Lower lobe of right lung (tissue), 2 donors: ENCODE data around the gene SETD1A. TPM values are rescaled to one million over a fixed set of nuclear protein-coding genes. Genes with fewer than 3 reads are reported as not detected.

Experiments used
- ATAC-seq, 2 donors: fragments of 200-7000 bp; cut with Tn5 transposase; one replicate each; pipeline ENCODE4 v1.9.1; 2020 to 2022; ENCODE audit warnings: mild to moderate bottlenecking in 2 of 2, moderate library complexity in 2 of 2
- DNase-seq: peaks from one replicate; pipeline ENCODE4 v3.0.0-alpha.2; 2020
- H3K27ac ChIP-seq: fragments of 200-600 bp; one replicate; pipeline ENCODE4 v1.8.0; 2022
- H3K27me3 ChIP-seq: fragments of 200-600 bp; one replicate; pipeline ENCODE4 v1.8.0; 2022; ENCODE audit warnings: low read depth
- H3K36me3 ChIP-seq: fragments of 200-600 bp; one replicate; pipeline ENCODE4 v1.8.0; 2022; ENCODE audit warnings: mild to moderate bottlenecking
- H3K4me1 ChIP-seq: fragments of 200-600 bp; one replicate; pipeline ENCODE4 v1.8.0; 2022
- H3K4me3 ChIP-seq: fragments of 200-600 bp; one replicate; pipeline ENCODE4 v1.8.0; 2022; ENCODE audit warnings: mild to moderate bottlenecking
- H3K9me3 ChIP-seq: fragments of 200-600 bp; one replicate; pipeline ENCODE4 v1.8.0; 2022
- intact Hi-C: fragments of 100-400 bp; cut with DNase I; formaldehyde crosslinking; loops from one replicate; pipeline ENCODE4 v1.11.0; 2022
- total RNA-seq: library from RNA; stranded (reverse); fragmentation: NEBNext Ultra II Directional; extraction: Animal tissue kit (Norgen Biotek cat#: 25700); gene quantifications from one replicate; pipeline ENCODE4 v1.2.1, GENCODE V29; 2021
- TF ChIP-seq, protein P1 (sequence below): fragments of 200-600 bp; IDR thresholded peaks from one replicate; pipeline ENCODE4 v1.8.0; 2022; ENCODE audit warnings: antibody characterized with exemption, mild to moderate bottlenecking
- donor health status: DM: no; HTN: yes; CAD: no; lungs with severe emphysema.

Gene SETD1A
- total RNA-seq, 1 donor from 2014 or later: 15.0 TPM

DNA sequence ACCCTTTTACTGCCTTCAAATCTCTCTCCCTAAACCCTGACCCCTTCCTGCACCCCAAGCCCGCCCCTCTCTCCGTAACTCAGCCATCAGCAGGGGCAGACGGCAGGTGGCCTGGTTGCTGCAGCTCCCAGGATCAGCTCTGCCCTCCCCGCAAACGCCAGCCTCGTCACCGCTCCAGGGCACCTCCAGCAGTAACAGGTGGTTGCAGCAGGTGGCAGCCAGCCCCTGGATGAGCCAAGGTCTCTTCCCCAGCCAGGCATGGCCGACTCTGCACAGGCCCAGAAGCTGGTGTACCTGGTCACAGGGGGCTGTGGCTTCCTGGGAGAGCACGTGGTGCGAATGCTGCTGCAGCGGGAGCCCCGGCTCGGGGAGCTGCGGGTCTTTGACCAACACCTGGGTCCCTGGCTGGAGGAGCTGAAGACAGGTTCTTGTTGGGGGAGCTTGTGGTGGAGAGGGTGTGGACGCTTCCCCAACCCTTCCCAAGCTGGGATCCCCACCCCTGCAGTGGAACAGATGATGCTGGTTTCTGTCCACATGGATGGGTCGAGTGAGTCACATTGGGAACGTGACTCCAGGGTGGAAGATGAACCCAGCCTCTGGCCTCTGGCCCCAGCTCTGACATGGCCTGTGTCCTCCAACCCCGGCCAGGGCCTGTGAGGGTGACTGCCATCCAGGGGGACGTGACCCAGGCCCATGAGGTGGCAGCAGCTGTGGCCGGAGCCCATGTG is 28.0 kb downstream of the SETD1A start:
- Histone ChIP-seq H3K4me1 (peaks cover 13% of the 10 kb centered on the region), H3K9me3 (no peaks in the 10 kb centered on the region), H3K4me3 (peak overlapping the region; percentile 58), H3K27me3 (no peaks in the 10 kb centered on the region), H3K27ac (peak overlapping the region; percentile 71), H3K36me3 (peaks cover 37% of the 10 kb centered on the region)
- intact Hi-C loops: no loop called here
- TF ChIP-seq, protein P1, sequence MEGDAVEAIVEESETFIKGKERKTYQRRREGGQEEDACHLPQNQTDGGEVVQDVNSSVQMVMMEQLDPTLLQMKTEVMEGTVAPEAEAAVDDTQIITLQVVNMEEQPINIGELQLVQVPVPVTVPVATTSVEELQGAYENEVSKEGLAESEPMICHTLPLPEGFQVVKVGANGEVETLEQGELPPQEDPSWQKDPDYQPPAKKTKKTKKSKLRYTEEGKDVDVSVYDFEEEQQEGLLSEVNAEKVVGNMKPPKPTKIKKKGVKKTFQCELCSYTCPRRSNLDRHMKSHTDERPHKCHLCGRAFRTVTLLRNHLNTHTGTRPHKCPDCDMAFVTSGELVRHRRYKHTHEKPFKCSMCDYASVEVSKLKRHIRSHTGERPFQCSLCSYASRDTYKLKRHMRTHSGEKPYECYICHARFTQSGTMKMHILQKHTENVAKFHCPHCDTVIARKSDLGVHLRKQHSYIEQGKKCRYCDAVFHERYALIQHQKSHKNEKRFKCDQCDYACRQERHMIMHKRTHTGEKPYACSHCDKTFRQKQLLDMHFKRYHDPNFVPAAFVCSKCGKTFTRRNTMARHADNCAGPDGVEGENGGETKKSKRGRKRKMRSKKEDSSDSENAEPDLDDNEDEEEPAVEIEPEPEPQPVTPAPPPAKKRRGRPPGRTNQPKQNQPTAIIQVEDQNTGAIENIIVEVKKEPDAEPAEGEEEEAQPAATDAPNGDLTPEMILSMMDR: no peak
- DNase-seq (peak; percentile 75), ATAC-seq (peak; percentile 76 to 88)

DNA sequence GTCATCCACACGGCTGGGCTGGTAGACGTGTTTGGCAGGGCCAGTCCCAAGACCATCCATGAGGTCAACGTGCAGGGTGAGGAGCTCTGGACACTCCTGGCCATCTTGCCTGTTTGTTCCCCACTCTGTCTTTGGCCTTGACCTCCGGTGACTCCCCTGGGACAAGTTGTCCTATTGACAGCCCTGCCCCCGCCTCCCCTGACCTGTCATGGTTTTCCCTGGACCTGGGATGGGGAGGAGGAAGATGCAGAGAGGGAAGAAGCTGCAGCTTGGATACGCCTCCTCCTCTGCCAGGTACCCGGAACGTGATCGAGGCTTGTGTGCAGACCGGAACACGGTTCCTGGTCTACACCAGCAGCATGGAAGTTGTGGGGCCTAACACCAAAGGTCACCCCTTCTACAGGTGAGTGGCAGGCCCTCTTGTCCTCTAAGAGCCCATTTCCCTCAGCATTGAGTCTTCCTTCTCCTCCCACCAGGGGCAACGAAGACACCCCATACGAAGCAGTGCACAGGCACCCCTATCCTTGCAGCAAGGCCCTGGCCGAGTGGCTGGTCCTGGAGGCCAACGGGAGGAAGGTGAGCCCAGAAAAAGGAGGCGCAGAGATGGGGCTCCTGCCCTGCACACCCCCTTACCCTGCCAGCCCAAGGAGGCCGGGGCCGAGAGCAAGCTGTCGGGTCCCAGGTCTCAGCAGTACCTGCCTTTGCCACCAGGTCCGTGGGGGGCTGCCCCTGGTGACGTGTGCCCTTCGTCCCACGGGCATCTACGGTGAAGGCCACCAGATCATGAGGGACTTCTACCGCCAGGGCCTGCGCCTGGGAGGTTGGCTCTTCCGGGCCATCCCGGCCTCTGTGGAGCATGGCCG is 28.8 kb downstream of the SETD1A start:
- TF ChIP-seq, protein P1: no peak
- peaks cover 29% of the 10 kb centered on the region for H3K36me3 ChIP-seq
- no peak overlapping the region for H3K27ac ChIP-seq
- no peaks in the 10 kb centered on the region for H3K27me3 ChIP-seq
- intact Hi-C loops: no loop called here
- ATAC-seq (no peak), DNase-seq (no peak)
- peaks cover 13% of the 10 kb centered on the region for H3K4me1 ChIP-seq
- H3K9me3 ChIP-seq: no peaks in the 10 kb centered on the region
- no peak overlapping the region for H3K4me3 ChIP-seq

DNA sequence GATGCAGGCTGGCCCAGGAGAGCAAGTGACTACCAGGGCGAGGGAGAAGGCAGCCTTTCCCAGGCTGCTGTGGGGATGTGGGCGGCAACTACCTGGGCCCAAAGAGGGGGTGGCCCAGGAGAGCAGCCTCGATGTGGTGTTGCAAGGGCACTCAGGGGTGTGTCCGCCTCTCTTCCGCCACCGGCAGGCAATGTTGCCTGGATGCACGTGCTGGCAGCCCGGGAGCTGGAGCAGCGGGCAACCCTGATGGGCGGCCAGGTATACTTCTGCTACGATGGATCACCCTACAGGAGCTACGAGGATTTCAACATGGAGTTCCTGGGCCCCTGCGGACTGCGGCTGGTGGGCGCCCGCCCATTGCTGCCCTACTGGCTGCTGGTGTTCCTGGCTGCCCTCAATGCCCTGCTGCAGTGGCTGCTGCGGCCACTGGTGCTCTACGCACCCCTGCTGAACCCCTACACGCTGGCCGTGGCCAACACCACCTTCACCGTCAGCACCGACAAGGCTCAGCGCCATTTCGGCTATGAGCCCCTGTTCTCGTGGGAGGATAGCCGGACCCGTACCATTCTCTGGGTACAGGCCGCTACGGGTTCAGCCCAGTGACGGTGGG is 30.1 kb downstream of the SETD1A start:
- DNase-seq: no peak
- intact Hi-C loops: no loop called here
- no peaks in the 10 kb centered on the region for H3K9me3 ChIP-seq

DNA sequence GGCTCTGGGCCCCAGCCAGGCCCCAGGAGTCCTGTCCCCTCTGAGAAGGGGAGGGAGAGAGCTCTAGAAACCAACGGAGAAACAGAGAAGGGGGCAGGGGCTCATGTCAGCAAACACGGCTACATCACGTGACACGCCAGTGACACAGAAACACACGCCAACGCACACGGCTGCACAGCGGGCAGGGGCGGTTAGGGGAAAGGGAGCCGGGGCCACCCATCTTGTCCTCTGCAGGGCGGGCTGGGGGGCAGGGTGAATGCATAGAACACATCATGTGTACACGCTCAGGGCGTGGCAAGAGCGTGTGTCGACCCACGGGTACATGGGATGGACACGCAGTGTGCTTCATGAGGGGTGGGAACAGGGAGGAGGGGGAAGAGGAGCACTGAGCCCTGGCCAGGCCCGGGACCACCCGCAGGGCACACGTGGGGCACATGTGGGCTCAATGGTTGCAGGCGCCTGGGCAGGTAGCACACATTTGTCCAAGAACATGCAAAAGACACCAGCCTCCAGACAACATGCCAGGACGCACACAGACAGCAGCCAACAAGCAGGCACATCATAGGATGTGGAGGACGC is 32.0 kb downstream of the SETD1A start:
- intact Hi-C loops: no loop called here
- Histone ChIP-seq H3K27me3 (no peaks in the 10 kb centered on the region), H3K9me3 (no peaks in the 10 kb centered on the region), H3K4me3 (no peak overlapping the region), H3K36me3 (no peaks in the 10 kb centered on the region), H3K4me1 (peaks cover 13% of the 10 kb centered on the region), H3K27ac (no peak overlapping the region)
- no peak for DNase-seq
- TF ChIP-seq, protein P1: no peak
- ATAC-seq: no peak

More for the DNA sequence above, 30.1 kb downstream of the SETD1A start:
- H3K4me3 ChIP-seq: no peak overlapping the region
- H3K27me3 ChIP-seq: no peaks in the 10 kb centered on the region
- TF ChIP-seq, protein P1: no peak
- no peak for ATAC-seq
- peaks cover 13% of the 10 kb centered on the region for H3K4me1 ChIP-seq
- no peak overlapping the region for H3K27ac ChIP-seq
- H3K36me3 ChIP-seq: peaks cover 16% of the 10 kb centered on the region

DNA sequence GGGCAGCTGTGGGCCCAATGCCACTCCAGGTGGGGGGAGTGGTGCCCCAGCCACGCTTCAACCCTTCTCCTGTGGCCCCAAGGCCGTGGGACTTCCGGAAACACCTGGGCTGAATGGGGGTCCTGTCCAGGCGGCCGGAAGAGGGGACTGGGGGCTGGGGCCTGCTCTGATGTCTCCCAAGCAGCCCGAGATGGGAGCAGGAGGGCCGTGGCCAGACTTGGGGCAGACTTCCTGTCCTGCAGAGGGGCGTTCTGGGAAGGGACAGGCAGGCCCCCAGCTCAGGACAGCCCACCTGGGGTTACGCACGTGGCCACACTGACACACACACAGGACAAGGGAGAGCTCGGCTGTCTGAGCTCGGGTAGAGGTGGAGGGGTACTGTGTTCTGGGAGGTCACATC is 32.6 kb downstream of the SETD1A start:
- H3K36me3 ChIP-seq: no peaks in the 10 kb centered on the region
- peaks cover 12% of the 10 kb centered on the region for H3K4me1 ChIP-seq
- H3K4me3 ChIP-seq: no peak overlapping the region
- DNase-seq (no peak), ATAC-seq (no peak)
- TF ChIP-seq, protein P1: no peak
- no peaks in the 10 kb centered on the region for H3K9me3 ChIP-seq
- intact Hi-C loops: no loop called here
- no peaks in the 10 kb centered on the region for H3K27me3 ChIP-seq
- H3K27ac ChIP-seq: no peak overlapping the region
